H1 (cell line): ENCODE measurements around the gene TSC1. TPM values are rescaled to one million over a fixed set of nuclear protein-coding genes. Genes with fewer than 3 reads are reported as not detected.
A peak's percentile ranks its signal among the peaks of the same experiment; 100 is the strongest.

ENCODE experiments used
- polyA plus RNA-seq, 7 experiments: library from polyadenylated mRNA; depleted of rRNA in 3 of 7; stranded (reverse) in 5 of 7; unstranded in 2 of 7; fragments of >200 nt in 5 of 7; fragments of 200-250 nt in 2 of 7; gene quantifications; 1 replicate in 5 of 7; 2 replicates in 1 of 7; 4 replicates in 1 of 7; pipeline versions ENCODE4 v1.2.1 to v1.2.3, GENCODE V29; 2011 to 2013; ENCODE audit warnings: missing spikeins in 2 of 7, mixed read lengths in 2 of 7
- total RNA-seq: library from RNA; stranded (reverse); fragmentation: NEBNext Ultra II Directional; extraction: Animal tissue kit (Norgen Biotek cat#: 25700); gene quantifications from 2 replicates; pipeline ENCODE4 v1.2.1, GENCODE V29; 2021
- TF ChIP-seq, protein P1 (sequence below), 3 experiments: IDR thresholded peaks; 1 replicate in 2 of 3; 2 replicates in 1 of 3; pipeline versions ENCODE4 v1.5.1 to v1.6.1; 2011; ENCODE audit warnings: low read length in 3 of 3, mild to moderate bottlenecking in 3 of 3, inconsistent platforms in 2 of 3, low read depth in 1 of 3, moderate library complexity in 1 of 3; ENCODE audit not compliant: insufficient read depth in 1 of 3; ENCODE audit errors: control extremely low read depth in 1 of 3

TSC1 gene
- total and polyA plus RNA-seq, 2 of the 8 experiments (the other 6 are each of a cell fraction or from before 2014, with no cell fraction given): 37.2 to 46.0 TPM

DNA sequence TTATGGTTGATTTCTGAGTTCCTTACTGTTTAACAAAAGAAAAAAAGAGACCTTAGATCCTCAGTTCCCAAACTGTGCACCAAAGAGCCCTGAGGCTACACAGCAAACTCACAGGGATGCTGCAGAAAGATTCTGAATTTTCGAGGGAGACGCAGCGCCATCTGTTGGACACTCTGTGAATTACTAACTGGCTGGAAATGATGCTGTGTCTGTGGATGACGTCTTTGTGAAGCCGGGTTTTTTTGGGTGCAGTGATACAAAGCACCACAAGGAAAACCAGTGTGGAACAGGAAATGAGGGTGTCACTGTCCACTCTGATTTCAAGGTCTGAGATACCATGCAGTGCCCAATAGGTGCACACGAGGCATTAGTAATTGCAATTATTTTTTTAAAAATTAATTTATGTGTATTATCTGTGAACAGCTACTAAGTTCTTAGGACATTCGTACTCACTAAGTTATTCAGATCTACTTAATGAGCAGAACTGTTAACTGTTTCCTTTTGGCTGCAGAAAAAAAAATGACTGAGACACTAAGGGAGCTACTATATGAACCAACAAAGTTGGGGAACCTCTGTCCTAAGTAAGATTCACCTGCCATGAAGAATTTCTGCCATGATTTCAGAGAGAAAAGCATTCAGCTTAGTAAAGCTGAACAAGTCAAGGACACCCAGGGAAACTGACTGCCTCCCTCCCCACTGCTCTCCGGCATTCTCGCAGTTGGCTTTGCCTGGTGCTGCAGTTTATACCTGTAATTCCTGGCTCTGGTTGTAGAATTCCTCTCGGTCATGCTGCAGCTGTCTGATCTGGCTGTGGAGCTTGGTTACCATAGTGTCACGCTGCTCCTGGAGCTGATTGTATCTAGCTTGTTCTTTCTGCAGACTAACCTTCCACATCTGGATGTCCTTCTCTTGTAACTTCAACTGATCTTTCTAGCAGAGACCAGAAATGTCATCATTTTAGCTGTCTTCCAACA lies 42.3 kb downstream of the TSC1 start (continued):
- TF ChIP-seq, protein P1, sequence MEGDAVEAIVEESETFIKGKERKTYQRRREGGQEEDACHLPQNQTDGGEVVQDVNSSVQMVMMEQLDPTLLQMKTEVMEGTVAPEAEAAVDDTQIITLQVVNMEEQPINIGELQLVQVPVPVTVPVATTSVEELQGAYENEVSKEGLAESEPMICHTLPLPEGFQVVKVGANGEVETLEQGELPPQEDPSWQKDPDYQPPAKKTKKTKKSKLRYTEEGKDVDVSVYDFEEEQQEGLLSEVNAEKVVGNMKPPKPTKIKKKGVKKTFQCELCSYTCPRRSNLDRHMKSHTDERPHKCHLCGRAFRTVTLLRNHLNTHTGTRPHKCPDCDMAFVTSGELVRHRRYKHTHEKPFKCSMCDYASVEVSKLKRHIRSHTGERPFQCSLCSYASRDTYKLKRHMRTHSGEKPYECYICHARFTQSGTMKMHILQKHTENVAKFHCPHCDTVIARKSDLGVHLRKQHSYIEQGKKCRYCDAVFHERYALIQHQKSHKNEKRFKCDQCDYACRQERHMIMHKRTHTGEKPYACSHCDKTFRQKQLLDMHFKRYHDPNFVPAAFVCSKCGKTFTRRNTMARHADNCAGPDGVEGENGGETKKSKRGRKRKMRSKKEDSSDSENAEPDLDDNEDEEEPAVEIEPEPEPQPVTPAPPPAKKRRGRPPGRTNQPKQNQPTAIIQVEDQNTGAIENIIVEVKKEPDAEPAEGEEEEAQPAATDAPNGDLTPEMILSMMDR (IDR thresholded peaks at IDR 0.05; ENCODE audit: control extremely low read depth in 1 of 3, insufficient read depth in 1 of 3, low read depth in 1 of 3, low read length in 3 of 3): peak; percentile 71 to 97 (median 91)
